ENCODE data around the gene GPATCH1. TPM values are rescaled to one million over a fixed set of nuclear protein-coding genes. Genes with fewer than 3 reads are reported as not detected.

GPATCH1 gene
- total and polyA plus RNA-seq, 2 of the 13 experiments (the other 11 are each of a cell fraction or from before 2014, with no cell fraction given) = 6.8 to 6.9 TPM

GRCh38 chr19:33080761-33081681, at the start of gene GPATCH1 (continued):
- TF ChIP-seq KMT2B (CRISPR knock-in tag; IDR thresholded peaks at IDR 0.05) = peak; percentile 95
- peak; percentile 93; the same call in 1 of the 2 replicates for TF ChIP-seq ZNF891 (CRISPR knock-in tag; IDR thresholded peaks at IDR 0.05)
- TF ChIP-seq ZNF83 (CRISPR knock-in tag; IDR thresholded peaks at IDR 0.05; ENCODE audit: borderline replicate concordance) = no peak
- no peak for TF ChIP-seq PHB2 (IDR thresholded peaks at IDR 0.05; ENCODE audit: partially characterized antibody)
- TF ChIP-seq ZNF724P (CRISPR knock-in tag; IDR thresholded peaks at IDR 0.05; ENCODE audit: borderline replicate concordance) = peak; percentile 87; the same call in 1 of the 2 replicates
- TF ChIP-seq KDM1A (CRISPR knock-in tag; IDR thresholded peaks at IDR 0.05) = 0 out of 2 replicates have a peak, but pooled peaks have one; percentile 27
- TF ChIP-seq GATAD1 (CRISPR knock-in tag; IDR thresholded peaks at IDR 0.05) = peak; percentile 97
- peak; percentile 87 for TF ChIP-seq ZBTB38 (CRISPR knock-in tag; IDR thresholded peaks at IDR 0.05)
- TF ChIP-seq SMYD3 (CRISPR knock-in tag; IDR thresholded peaks at IDR 0.05) = no peak
- no peak for TF ChIP-seq PREB (CRISPR knock-in tag; IDR thresholded peaks at IDR 0.05)
- TF ChIP-seq ZNF230 (CRISPR knock-in tag; IDR thresholded peaks at IDR 0.05) = no peak
- no peak for TF ChIP-seq ZNF446 (CRISPR knock-in tag; IDR thresholded peaks at IDR 0.05)
- no peak for TF ChIP-seq ZNF3 (CRISPR knock-in tag; IDR thresholded peaks at IDR 0.05)
- TF ChIP-seq ZFP82 (CRISPR knock-in tag; IDR thresholded peaks at IDR 0.05; ENCODE audit: borderline replicate concordance) = no peak; the same call in 1 of the 2 replicates
- TF ChIP-seq DZIP1 (CRISPR knock-in tag; IDR thresholded peaks at IDR 0.05) = no peak
- no peak for TF ChIP-seq ZNF557 (CRISPR knock-in tag; IDR thresholded peaks at IDR 0.05)
- no peak; the same call in 1 of the 2 replicates for TF ChIP-seq PITX1 (CRISPR knock-in tag; IDR thresholded peaks at IDR 0.05)
- peak; percentile 92 for TF ChIP-seq ZMYM3 (CRISPR knock-in tag; IDR thresholded peaks at IDR 0.05)
- peak; percentile 37; the same call in 1 of the 2 replicates for TF ChIP-seq GATAD2A (CRISPR knock-in tag; IDR thresholded peaks at IDR 0.05)
- peak; percentile 73; the same call in 1 of the 2 replicates for TF ChIP-seq MYC (CRISPR knock-in tag; IDR thresholded peaks at IDR 0.05; ENCODE audit: borderline replicate concordance)
- no peak for TF ChIP-seq ZUFSP (CRISPR knock-in tag; IDR thresholded peaks at IDR 0.05; ENCODE audit: borderline replicate concordance)
- TF ChIP-seq CREB1 (IDR thresholded peaks at IDR 0.05) = no peak
- no peak for TF ChIP-seq CREB1 (CRISPR knock-in tag; IDR thresholded peaks at IDR 0.05)
- no peak; the same call in 1 of the 2 replicates for TF ChIP-seq ZNF460 (CRISPR knock-in tag; IDR thresholded peaks at IDR 0.05; ENCODE audit: borderline replicate concordance)
- TF ChIP-seq NBN (conservative IDR thresholded peaks at IDR 0.05) = no peak
- no peak for TF ChIP-seq NKX3-1 (CRISPR knock-in tag; IDR thresholded peaks at IDR 0.05)
- TF ChIP-seq ZNF331 (CRISPR knock-in tag; IDR thresholded peaks at IDR 0.05) = peak; percentile 81
- TF ChIP-seq CENPX (CRISPR knock-in tag; IDR thresholded peaks at IDR 0.05) = no peak
